A673 (cell line): ENCODE measurements around the gene MET. TPM values are rescaled to one million over a fixed set of nuclear protein-coding genes. Genes with fewer than 3 reads are reported as not detected.

Experiments used
- BruUV-seq: library from RNA; stranded (reverse); fragments of 400-500 nt; replicated peaks from 2 replicates; lab custom pipeline; 2021; lab: Mats Ljungman, UMichigan
- CTCF ChIA-PET: fragments of 300-600 bp; sonication (Branson Sonifier 250); formaldehyde crosslinking; loops from one replicate; lab custom pipeline; 2022; ENCODE audit warnings: antibody characterized with exemption; lab: Charles Lee
- POLR2A ChIA-PET: fragments of 300-600 bp; sonication (Branson Sonifier 250); formaldehyde crosslinking; loops from one replicate; lab custom pipeline; 2022; ENCODE audit warnings: antibody characterized with exemption; ENCODE audit not compliant: low non-redundant PET; lab: Charles Lee
- DNase-seq: peaks from one replicate; pipeline ENCODE4 v3.0.0-alpha.2; 2015; ENCODE audit warnings: low spot score
- H3K27ac ChIP-seq: fragments of 200-600 bp; sonication (generic); 2 replicates; pipeline ENCODE4 v1.5.1; 2016; ENCODE audit warnings: mixed run types, low read depth, mild to moderate bottlenecking, mixed read lengths, antibody characterized with exemption, low read length; ENCODE audit not compliant: poor library complexity, severe bottlenecking
- H3K27me3 ChIP-seq: fragments of 200-600 bp; sonication (generic); replicated peaks from 2 replicates; pipeline ENCODE4 v1.6.1; 2017; ENCODE audit warnings: mixed run types, low read depth, mild to moderate bottlenecking, mixed read lengths, antibody characterized with exemption, low read length; ENCODE audit not compliant: insufficient read depth, poor library complexity
- H3K36me3 ChIP-seq: fragments of 200-600 bp; sonication (generic); 2 replicates; pipeline ENCODE4 v1.6.1; 2016; ENCODE audit warnings: mixed run types, mild to moderate bottlenecking, mixed read lengths, antibody characterized with exemption, low read length; ENCODE audit not compliant: insufficient read depth, poor library complexity, severe bottlenecking
- H3K4me1 ChIP-seq: fragments of 200-600 bp; sonication (generic); 2 replicates; pipeline ENCODE4 v1.6.1; 2017; ENCODE audit warnings: mixed run types, mild to moderate bottlenecking, mixed read lengths, antibody characterized with exemption, low read length; ENCODE audit not compliant: insufficient read depth, poor library complexity, severe bottlenecking
- H3K4me3 ChIP-seq: fragments of 200-600 bp; sonication (generic); 2 replicates; pipeline ENCODE4 v1.5.1; 2016; ENCODE audit warnings: low read depth, mixed run types, mild to moderate bottlenecking, mixed read lengths, low read length; ENCODE audit not compliant: poor library complexity, severe bottlenecking
- H3K9me3 ChIP-seq: fragments of 200-600 bp; sonication (generic); 2 replicates; pipeline ENCODE4 v1.6.1; 2016; ENCODE audit warnings: mixed run types, low read depth, mild to moderate bottlenecking, mixed read lengths, antibody characterized with exemption, low read length; ENCODE audit not compliant: poor library complexity, severe bottlenecking
- EZH2 ChIP-seq: fragments of 200-600 bp; sonication (generic); IDR thresholded peaks from 2 replicates; pipeline ENCODE4 v1.6.1; 2017; ENCODE audit warnings: borderline replicate concordance, low read depth, mild to moderate bottlenecking, mixed read lengths, antibody characterized with exemption, low read length; ENCODE audit not compliant: poor library complexity, severe bottlenecking
- intact Hi-C: fragments of 100-400 bp; cut with micrococcal nuclease; formaldehyde crosslinking; loops from one replicate; pipeline ENCODE4 v1.10.0; 2022; ENCODE audit not compliant: unreplicated experiment
- total RNA-seq: library from RNA; stranded (reverse); gene quantifications from 2 replicates; pipeline ENCODE4 v1.2.3, GENCODE V29; 2021
- TF ChIP-seq, protein P1 (sequence below): fragments of 300-800, 200-600 bp; sonication (generic); conservative IDR thresholded peaks from 2 replicates; pipeline ENCODE4 v1.5.1; 2017; ENCODE audit warnings: low read depth, mild to moderate bottlenecking, antibody characterized with exemption, low read length, moderate library complexity, mixed read lengths

The MET gene
- total RNA-seq, 1 experiment from 2014 or later: 6.8 TPM

DNA sequence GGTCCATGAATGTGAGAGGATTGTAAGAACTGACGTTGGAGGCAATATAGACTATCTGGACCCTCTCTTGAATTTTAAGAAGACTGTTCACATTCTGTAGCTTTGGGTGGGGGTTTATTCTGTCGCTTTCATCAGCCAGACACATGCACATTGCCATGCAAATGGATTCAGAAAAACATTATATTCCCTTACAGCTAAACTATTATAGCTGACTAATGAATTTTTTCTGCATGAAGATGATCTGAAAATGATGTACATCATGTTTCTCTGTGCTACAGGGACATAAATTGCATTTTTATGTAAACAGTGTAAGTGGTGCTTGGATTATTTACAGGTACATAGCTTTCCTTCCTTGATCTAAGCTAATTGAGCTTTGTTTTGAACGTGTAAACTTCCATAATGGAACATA, 1.5 kb downstream of the MET start:
- H3K4me1 ChIP-seq: no peaks in the 10 kb centered on the region
- BruUV-seq: no TSS peak
- CTCF ChIA-PET: no interaction called here

GRCh38 chr7:116674508-116675173, 2.6 kb downstream of the MET start:
- POLR2A ChIA-PET: no interaction called here
- Histone ChIP-seq H3K4me3 (no peak overlapping the region), H3K4me1 (no peaks in the 10 kb centered on the region), H3K27ac (no peak overlapping the region), H3K27me3 (no peaks in the 10 kb centered on the region), H3K9me3 (no peaks in the 10 kb centered on the region), H3K36me3 (no peaks in the 10 kb centered on the region)
- no peak for TF ChIP-seq EZH2
- TF ChIP-seq, protein P1, sequence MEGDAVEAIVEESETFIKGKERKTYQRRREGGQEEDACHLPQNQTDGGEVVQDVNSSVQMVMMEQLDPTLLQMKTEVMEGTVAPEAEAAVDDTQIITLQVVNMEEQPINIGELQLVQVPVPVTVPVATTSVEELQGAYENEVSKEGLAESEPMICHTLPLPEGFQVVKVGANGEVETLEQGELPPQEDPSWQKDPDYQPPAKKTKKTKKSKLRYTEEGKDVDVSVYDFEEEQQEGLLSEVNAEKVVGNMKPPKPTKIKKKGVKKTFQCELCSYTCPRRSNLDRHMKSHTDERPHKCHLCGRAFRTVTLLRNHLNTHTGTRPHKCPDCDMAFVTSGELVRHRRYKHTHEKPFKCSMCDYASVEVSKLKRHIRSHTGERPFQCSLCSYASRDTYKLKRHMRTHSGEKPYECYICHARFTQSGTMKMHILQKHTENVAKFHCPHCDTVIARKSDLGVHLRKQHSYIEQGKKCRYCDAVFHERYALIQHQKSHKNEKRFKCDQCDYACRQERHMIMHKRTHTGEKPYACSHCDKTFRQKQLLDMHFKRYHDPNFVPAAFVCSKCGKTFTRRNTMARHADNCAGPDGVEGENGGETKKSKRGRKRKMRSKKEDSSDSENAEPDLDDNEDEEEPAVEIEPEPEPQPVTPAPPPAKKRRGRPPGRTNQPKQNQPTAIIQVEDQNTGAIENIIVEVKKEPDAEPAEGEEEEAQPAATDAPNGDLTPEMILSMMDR: no peak
- CTCF ChIA-PET: no interaction called here
- no TSS peak for BruUV-seq
- no peak for DNase-seq
- intact Hi-C loops: loop anchor here (5.0 to 10.0 kb wide), 2 partner anchors 82 to 500 kb away; no protein-coding TSS in a partner anchor

More for the DNA sequence above, 1.5 kb downstream of the MET start:
- no peak for DNase-seq
- H3K27ac ChIP-seq: no peak overlapping the region
- no peaks in the 10 kb centered on the region for H3K9me3 ChIP-seq
- no peak overlapping the region for H3K4me3 ChIP-seq
- TF ChIP-seq, protein P1: no peak
- TF ChIP-seq EZH2: no peak
- no peaks in the 10 kb centered on the region for H3K27me3 ChIP-seq
- intact Hi-C loops: loop anchor here (5.0 to 10.0 kb wide), 2 partner anchors 81 to 499 kb away; no protein-coding TSS in a partner anchor
- no peaks in the 10 kb centered on the region for H3K36me3 ChIP-seq
- POLR2A ChIA-PET: no interaction called here

DNA sequence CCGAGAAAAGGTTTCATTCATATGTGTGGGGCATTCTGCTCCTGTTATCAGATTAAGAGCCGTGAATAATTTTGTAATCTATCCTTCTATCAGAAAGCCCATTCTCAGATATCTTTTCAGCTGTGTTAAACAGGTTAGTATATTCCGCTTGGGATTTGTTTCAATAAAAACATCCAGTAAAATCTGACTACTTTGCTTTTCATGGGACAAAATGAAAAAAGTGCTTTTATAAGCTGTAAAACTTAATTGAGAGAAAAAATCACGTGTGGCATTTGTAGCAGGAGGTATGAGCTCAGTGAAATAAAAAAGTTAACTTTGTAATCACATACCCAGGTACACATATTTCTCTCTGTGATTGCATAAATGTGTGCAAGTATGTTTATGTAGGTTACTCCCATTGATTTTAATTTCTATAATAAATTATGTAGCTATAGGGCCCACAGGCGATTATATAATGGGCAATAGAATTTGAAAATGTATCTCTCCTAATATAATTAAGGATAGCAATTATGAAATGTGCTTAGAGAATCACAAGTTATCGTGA, 3.9 kb downstream of the MET start:
- no peaks in the 10 kb centered on the region for H3K27me3 ChIP-seq

More for the DNA sequence above, 3.9 kb downstream of the MET start:
- Histone ChIP-seq H3K36me3 (no peaks in the 10 kb centered on the region), H3K4me1 (no peaks in the 10 kb centered on the region), H3K9me3 (no peaks in the 10 kb centered on the region), H3K4me3 (no peak overlapping the region), H3K27ac (no peak overlapping the region)
- ChIA-PET POLR2A (no interaction called here), CTCF (no interaction called here)
- intact Hi-C loops: loop anchor here (10.0 kb wide), 1 partner anchor 501 kb away; no protein-coding TSS in a partner anchor
- no TSS peak for BruUV-seq
- DNase-seq: no peak
- TF ChIP-seq, protein P1: no peak
- no peak for TF ChIP-seq EZH2
